Myocyte (in vitro differentiated cells): ENCODE measurements around the gene LCN6. TPM values are rescaled to one million over a fixed set of nuclear protein-coding genes. Genes with fewer than 3 reads are reported as not detected.
"Not testable (repeated sequence)": the region's sequence is repeated elsewhere in the genome, so short reads cannot be mapped to it uniquely, and the experiment has no call there.

ENCODE experiments used
- DNase-seq: peaks from one replicate; pipeline ENCODE4 v3.0.0-alpha.2; 2012; ENCODE audit warnings: low read depth
- polyA plus RNA-seq: library from polyadenylated mRNA; unstranded; fragments of >200 nt; gene quantifications from one replicate; pipeline ENCODE4 v1.2.1, GENCODE V29; 2012; ENCODE audit warnings: missing spikeins
- total RNA-seq: library from RNA; depleted of rRNA; stranded (reverse); fragments of >200 nt; gene quantifications from 2 replicates; pipeline ENCODE4 v1.2.3, GENCODE V29; 2014

Gene LCN6
- not detected in 2 replicates for total RNA-seq
- not detected for polyA plus RNA-seq

- DNase-seq: no peak
Observed at GRCh38 chr9:136748201-136748600, at the start of gene LCN6. Gene LCN6, minus strand, starts transcription at chr9:136748525. Its CDS starts 42 bp downstream, at chr9:136748483.

- not testable (repeated sequence) for DNase-seq
Observed at GRCh38 chr9:136796775-136797347, 48.5 kb upstream of the LCN6 start.

GRCh38 chr9:136796238-136796774, 48.0 kb upstream of the LCN6 start, which contains the start of gene CCDC183:
Gene CCDC183, plus strand, starts transcription at chr9:136796338. Its CDS starts 60 bp downstream, at chr9:136796398.
- no peak for DNase-seq

GRCh38 chr9:136795000-136795348, 46.6 kb upstream of the LCN6 start:
- DNase-seq: no peak

GRCh38 chr9:136794281-136794999, 46.1 kb upstream of the LCN6 start:
- no peak for DNase-seq

- no peak for DNase-seq
Observed at GRCh38 chr9:136793086-136793946, 45.0 kb upstream of the LCN6 start.

- no peak for DNase-seq
Observed at GRCh38 chr9:136792321-136793085, 44.2 kb upstream of the LCN6 start.

GRCh38 chr9:136791516-136792276, 43.4 kb upstream of the LCN6 start:
- DNase-seq: no peak

- DNase-seq: peak; percentile 99
Observed at GRCh38 chr9:136790640-136791515, 42.6 kb upstream of the LCN6 start, which contains the start of gene TMEM141. Gene TMEM141, plus strand, starts transcription at chr9:136791344. Its CDS starts 27 bp downstream, at chr9:136791371.

GRCh38 chr9:136789523-136789937, 41.2 kb upstream of the LCN6 start:
- no peak for DNase-seq

- DNase-seq: not testable (repeated sequence)
Observed at GRCh38 chr9:136788644-136789522, 40.6 kb upstream of the LCN6 start.

GRCh38 chr9:136787690-136788400, 39.5 kb upstream of the LCN6 start:
- DNase-seq: peak; percentile 75

GRCh38 chr9:136786983-136787382, 38.7 kb upstream of the LCN6 start:
- DNase-seq: not testable (repeated sequence)

GRCh38 chr9:136786451-136786850, 38.1 kb upstream of the LCN6 start:
- DNase-seq: no peak

GRCh38 chr9:136785565-136786355, 37.4 kb upstream of the LCN6 start:
- not testable (repeated sequence) for DNase-seq

GRCh38 chr9:136784997-136785361, 36.7 kb upstream of the LCN6 start:
- DNase-seq: no peak
